KOPT-K1 (cell line): ENCODE measurements around the gene PRKG1.

Source experiments
- H3K27ac ChIP-seq: fragments of 200-600 bp; sonication (generic); 2 replicates; pipeline ENCODE4 v1.5.1; 2016; ENCODE audit warnings: antibody characterized with exemption, mild to moderate bottlenecking, low read depth, low read length; ENCODE audit not compliant: poor library complexity, severe bottlenecking
- H3K36me3 ChIP-seq: fragments of 200-600 bp; sonication (generic); 2 replicates; pipeline ENCODE4 v1.5.1; 2017; ENCODE audit warnings: antibody characterized with exemption, mild to moderate bottlenecking, low read length, moderate library complexity; ENCODE audit not compliant: insufficient read depth
- H3K9me3 ChIP-seq: fragments of 200-600 bp; sonication (generic); 2 replicates; pipeline ENCODE4 v1.5.1; 2017; ENCODE audit warnings: antibody characterized with exemption, low read length, mild to moderate bottlenecking; ENCODE audit not compliant: insufficient read depth, poor library complexity, severe bottlenecking

The PRKG1 gene

DNA sequence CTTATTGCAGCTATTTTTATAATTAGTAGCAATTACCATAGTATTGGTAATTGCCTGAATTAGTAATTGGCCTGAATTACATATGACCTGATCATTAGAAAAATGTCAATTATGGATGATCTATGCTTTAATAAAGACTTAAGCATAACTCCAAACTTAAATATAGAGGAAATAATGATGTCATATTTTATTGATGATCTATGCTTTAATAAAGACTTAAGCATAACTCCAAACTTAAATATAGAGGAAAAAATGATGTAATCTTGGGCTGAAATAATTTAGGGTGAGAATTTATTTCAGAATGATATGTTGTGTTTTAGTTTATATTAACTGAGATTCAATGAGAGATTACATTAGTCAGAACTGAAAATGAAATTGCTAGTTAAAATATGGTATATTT, 973.8 kb downstream of the PRKG1 start:
- H3K36me3 ChIP-seq = no peaks in the 10 kb centered on the region
- no peak overlapping the region for H3K27ac ChIP-seq
- H3K9me3 ChIP-seq = no peaks in the 10 kb centered on the region

DNA sequence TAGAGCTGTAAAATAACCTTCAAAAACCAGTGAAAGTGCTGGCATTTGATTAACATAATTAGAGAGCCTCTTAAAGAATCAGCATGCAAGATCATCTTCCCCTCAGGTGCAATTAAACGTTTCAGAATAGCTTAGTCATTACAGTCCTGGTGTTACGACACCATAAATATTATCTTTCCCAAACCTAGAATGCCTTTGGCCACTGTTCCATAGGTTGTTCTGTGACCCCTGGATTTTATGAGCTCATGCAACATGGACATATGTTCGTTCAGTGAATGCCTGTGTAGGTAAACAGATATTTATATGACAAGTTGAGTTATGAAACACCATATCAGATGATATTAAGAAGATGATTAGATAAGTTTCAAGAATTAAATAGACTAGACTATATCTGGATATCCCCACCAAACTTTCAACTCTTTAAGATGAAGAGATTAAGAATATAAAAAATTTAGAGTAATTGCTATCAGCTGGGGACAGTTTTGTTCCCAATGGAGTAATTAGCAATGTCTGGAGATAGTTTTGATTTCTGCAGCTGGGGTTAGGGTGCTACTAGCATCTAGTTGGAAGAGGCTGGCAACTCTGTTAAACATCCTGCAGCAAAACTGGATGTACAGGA, 976.3 kb downstream of the PRKG1 start:
- H3K9me3 ChIP-seq = no peaks in the 10 kb centered on the region
- no peak overlapping the region for H3K27ac ChIP-seq
- no peaks in the 10 kb centered on the region for H3K36me3 ChIP-seq

DNA sequence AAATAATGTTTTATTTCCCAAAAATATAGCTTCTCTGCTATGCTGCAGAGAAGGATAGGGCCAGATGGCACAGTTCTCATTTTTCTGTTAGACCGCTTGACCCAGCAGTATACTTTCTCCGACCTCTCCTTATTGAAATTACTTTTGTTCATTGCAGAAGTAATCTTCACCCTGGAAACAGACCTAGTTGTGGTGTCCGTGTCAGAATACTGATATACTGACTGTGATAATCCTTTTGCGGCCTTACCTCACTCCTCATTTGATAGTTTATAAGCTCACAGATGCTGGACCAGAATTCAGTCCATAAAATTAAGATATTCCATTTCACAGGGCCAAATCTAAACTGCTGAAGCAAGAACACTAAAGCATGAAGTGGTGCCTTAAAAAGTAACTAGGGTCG, 979.2 kb downstream of the PRKG1 start:
- Histone ChIP-seq H3K9me3 (no peaks in the 10 kb centered on the region), H3K27ac (no peak overlapping the region), H3K36me3 (no peaks in the 10 kb centered on the region)

DNA sequence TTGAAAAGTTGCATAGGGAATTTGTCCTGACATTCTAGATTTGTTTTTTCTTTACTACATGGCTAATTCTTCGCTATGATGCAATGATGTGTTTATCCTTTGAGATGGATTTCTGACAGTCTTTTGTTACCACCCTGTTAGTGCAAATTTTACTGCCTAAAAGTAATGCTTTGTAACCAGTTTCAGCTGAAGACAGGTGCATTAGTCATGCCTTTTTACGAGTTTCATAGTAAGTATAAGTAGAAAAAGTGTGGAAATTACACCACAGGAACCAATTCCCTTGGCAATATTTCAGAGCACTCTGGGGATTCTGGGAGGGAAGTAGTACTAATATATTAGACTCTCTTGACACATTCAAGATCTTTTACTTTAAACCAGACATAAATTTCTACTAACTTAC, 982.0 kb downstream of the PRKG1 start:
- Histone ChIP-seq H3K27ac (no peak overlapping the region), H3K9me3 (no peaks in the 10 kb centered on the region)

DNA sequence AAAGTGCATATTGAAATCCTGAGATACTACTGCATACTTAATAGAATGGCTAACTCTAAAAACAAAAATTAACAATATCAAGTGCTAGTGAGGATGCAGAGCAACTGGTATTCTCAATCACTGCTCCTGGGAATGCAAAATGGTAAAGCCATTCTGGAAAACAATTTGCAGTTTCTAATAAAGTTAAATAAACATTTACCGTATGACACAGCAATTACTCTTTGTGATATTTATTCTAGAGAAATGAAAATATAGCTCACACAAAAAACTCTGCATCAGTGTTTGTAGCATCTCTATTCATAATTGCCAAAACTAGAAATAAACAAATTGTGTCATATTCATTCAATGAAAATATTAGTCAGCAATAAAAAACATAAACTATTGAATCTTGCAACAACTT, 984.8 kb downstream of the PRKG1 start:
- Histone ChIP-seq H3K27ac (no peak overlapping the region), H3K9me3 (no peaks in the 10 kb centered on the region), H3K36me3 (no peaks in the 10 kb centered on the region)

More for the DNA sequence above, 982.0 kb downstream of the PRKG1 start:
- no peaks in the 10 kb centered on the region for H3K36me3 ChIP-seq

DNA sequence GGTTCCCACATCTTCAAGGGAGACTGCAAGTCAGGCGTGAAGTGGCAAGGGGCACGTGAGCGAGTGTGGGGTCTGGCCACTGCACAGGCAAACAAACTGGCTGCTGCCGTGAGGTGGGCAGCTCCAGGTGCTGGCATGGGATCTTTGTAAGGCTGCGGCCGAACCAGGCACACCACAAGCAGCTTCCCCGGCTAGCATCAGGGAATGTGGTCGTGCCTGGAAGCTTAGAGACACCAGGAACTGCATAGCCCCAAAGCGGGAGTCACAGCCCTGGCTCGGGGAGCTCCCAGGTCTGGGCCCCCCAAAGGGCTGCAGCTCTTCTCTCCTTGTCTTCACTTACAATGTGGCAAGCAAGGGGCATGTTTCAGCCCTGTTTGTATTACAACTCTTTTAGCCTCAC, 988.9 kb downstream of the PRKG1 start:
- no peaks in the 10 kb centered on the region for H3K9me3 ChIP-seq
- H3K27ac ChIP-seq = no peak overlapping the region
- H3K36me3 ChIP-seq = no peaks in the 10 kb centered on the region

DNA sequence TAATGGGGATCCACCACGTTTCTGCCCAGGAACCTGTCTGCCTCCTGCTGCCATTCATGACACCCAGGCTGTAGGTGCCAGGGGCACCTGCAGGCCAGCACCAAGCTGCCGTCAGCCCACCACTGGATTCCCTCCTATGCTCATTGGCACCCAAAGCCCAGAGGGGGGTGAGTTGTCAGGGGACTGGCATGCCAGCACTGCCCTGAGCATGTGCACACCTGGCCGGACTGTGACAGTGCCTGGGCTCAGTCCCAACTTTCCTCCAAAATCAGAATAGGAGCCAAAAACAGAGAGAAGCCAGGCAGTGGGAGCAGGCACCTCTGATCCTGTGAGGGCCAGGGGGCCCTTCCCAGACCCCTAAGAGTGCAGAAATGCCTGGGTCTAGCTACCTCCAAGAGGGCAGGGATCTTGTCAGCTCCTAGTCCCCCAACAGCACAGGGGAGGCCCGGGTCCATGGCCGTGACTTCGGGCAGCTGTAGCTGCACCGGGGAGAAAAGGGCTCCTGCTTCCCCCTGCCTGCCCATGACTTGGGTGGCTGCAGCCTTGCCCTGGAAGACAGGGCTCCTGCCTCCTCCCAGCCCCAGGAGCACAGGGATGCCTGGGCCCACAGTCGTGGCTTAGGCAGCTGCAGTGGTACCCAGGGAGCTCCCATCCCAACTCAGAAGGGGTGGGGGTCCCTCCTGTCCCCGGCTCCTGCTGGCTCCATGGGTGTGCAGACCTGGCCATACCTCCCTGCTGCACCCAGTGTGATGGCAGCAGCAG, 990.0 kb downstream of the PRKG1 start:
- Histone ChIP-seq H3K27ac (no peak overlapping the region), H3K36me3 (no peaks in the 10 kb centered on the region), H3K9me3 (no peaks in the 10 kb centered on the region)

DNA sequence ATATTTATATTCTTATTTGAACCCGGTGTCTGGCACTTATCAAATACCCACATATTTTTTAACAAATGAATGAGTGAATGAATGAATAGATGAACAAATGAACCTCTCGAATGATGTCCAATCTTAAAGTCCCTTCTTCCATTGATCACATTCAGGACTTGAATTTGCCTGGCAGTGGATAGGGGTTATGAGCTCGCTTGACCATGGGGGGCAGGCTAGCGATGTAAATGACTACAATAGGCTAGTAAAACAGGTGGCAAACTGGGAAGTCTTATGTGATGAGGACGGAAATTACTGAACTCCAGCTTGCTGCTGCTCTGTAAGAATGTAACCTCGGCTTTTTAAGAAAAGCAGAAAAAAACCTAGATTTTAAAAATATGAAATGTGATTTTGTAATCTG, 992.1 kb downstream of the PRKG1 start:
- Histone ChIP-seq H3K36me3 (no peaks in the 10 kb centered on the region), H3K27ac (no peak overlapping the region), H3K9me3 (no peaks in the 10 kb centered on the region)

DNA sequence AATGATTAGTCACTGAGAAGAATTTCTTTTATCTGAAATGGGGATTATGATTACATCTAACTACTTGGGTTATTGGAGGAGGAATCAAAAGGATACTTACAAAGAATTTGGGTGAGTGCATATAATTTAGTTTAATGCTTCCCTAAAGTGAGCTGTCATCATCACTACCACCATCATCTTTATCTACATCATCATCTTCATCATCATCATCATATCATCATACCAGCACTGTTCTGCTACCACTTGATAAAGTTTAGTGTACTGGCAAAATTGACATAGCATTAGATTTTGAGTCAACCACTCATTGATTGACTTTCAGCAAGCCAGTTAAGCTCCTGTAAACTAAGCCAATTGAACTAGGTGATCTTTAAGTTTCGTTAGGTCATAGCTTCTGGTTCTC, 994.2 kb downstream of the PRKG1 start:
- Histone ChIP-seq H3K9me3 (no peaks in the 10 kb centered on the region), H3K36me3 (no peaks in the 10 kb centered on the region), H3K27ac (no peak overlapping the region)

DNA sequence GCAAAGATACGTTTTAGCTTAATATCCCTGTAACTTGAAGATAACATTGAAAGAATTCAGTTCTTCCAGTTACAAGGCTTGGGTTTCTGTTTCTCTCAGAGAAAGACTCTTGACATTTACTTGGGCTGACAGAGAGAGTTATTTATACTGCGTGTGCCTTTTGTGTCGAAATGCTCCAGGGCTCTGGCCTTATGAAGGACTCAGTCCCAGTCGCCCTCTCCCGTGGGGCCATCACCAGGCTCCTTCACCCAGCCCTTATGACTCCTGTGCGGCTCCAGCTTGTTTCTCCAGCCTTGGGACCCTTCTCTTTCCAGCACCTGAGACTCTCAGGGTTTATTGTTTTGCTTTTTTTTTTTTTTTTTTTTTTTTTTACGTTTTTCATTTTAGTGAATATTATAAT, 997.5 kb downstream of the PRKG1 start:
- H3K27ac ChIP-seq = no peak overlapping the region
- no peaks in the 10 kb centered on the region for H3K36me3 ChIP-seq
- no peaks in the 10 kb centered on the region for H3K9me3 ChIP-seq

DNA sequence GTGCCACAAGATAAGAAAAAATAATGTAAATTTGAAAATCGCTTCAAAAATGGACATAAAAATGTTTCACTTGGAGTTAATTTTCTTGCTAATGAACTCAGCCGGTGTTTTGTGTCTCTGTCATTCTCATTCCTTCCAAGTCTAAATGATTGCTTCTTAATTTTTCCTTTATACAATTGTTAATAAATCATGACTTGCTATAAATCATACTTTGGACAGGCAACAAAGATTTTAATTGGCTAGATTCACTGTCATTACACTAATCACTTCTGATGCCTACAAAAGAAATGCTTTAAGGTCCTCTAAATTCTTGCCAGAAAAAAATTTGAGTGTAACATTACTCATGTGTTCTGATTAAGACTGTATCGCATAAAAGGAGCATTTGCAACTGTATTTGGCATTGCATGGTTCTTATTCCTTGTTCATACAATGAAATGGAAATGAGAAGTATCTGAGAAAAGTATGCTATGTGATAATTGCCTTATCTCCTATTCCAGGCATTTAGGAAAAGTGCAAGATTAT, 1000.3 kb downstream of the PRKG1 start:
- Histone ChIP-seq H3K9me3 (no peaks in the 10 kb centered on the region), H3K27ac (no peak overlapping the region), H3K36me3 (no peaks in the 10 kb centered on the region)

DNA sequence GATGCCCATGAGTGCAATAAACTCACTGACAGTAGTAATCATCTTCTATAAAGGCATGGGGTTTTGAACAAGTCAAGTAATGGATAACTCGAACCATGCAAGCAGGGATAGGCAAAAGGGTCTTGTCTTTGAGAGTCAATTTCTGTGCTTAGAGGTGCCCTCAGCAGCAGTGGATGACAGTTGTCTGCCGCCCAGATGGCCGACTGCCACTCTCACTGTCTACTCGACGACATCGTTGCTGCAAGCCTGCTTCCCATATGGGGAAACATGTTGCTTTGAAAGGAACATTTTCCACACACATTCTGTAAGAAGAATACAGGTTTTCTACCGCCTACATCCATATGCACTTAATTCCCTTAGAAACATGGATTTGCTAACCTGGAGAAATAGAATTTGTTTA, 1003.5 kb downstream of the PRKG1 start:
- Histone ChIP-seq H3K27ac (no peak overlapping the region), H3K36me3 (no peaks in the 10 kb centered on the region), H3K9me3 (no peaks in the 10 kb centered on the region)

DNA sequence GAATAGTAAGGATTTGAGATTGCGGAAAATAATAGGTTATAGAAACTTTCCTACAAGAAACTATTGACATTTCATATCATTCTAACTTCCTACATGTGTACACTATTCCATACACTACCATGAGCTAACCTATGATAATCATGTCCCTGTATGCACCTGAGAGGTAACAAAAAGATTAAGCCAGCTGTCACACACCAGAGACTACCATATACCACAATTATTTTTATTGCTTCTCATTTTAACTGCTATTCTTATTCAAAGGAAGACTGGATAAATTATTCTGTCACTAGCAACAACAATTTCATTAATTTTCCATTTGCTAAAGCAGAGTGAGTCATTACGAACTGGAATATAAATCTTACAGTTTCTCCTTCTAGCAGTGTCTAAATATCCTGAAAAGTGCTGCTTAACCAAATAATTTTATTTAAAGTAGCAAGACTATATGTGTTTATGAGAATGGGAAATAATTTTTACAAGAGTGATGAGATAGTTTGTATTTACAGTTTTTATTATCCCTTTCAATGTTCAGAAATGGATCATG, 1004.2 kb downstream of the PRKG1 start:
- no peaks in the 10 kb centered on the region for H3K36me3 ChIP-seq
- no peak overlapping the region for H3K27ac ChIP-seq
- no peaks in the 10 kb centered on the region for H3K9me3 ChIP-seq

DNA sequence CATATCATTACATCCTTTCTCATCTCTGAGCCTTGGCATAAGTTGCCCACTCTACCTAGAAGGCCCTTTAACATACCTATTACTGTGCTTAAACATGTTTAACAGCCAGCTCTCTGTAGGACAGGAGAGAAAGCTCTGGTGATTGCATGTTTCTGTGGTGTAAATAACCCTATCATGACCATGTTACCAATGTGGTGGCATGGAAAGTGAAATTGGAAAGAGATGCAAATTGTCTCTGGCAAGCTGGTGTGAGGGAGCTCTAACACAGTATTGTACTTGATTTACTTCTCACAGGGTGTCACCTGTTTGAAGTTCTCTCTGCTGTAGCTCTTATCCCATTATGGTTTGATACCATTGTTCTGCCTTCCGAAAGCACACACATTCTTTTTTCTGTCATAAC, 1008.0 kb downstream of the PRKG1 start:
- no peaks in the 10 kb centered on the region for H3K9me3 ChIP-seq
- no peak overlapping the region for H3K27ac ChIP-seq
- no peaks in the 10 kb centered on the region for H3K36me3 ChIP-seq

DNA sequence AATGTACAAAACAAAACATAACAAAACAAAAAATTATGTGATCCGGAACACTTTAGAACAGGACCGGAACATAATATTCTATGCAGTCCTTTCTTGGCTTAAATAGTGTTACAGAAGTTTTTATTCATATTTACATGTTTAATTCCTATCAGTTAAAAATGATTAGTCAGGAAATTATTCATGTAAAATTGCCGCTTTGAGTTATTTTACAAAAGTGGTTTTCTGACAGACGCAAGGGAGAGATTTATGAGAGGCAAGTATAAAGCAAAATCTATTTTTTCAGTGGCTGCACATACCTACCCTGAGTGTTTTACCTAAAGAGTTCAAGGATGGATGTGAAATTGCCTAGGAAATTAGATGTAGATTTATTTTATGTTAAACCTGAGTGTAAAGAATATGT, 1009.1 kb downstream of the PRKG1 start:
- Histone ChIP-seq H3K36me3 (no peaks in the 10 kb centered on the region), H3K27ac (no peak overlapping the region), H3K9me3 (no peaks in the 10 kb centered on the region)

DNA sequence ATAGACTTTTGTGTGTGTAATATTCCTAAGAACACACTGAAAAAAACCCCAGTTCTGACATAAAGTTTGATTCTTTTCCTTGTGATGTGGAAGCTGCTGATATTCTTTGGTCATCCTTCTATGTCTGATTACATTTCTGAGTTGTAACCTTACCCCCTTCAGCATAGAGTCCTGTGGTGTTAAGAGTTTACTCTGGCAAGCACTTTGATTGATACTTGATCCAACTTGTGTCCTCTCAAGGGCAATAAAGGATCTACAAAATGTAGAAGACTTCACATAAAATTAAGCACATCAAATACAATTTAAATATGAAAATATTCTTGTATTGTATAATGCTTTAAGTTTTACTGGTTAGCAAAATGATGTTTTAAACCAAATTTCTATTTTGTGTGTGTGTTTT, 1018.1 kb downstream of the PRKG1 start:
- no peaks in the 10 kb centered on the region for H3K36me3 ChIP-seq
- H3K9me3 ChIP-seq = no peaks in the 10 kb centered on the region
- no peak overlapping the region for H3K27ac ChIP-seq
